ENCODE measurements around the gene MYBBP1A.

The MYBBP1A gene

GRCh38 chr17:4560837-4561256, 5.7 kb upstream of the MYBBP1A start:
- no peaks in the 10 kb centered on the region for H3K9me3 Mint-ChIP-seq
- no peaks in the 10 kb centered on the region for H3K27me3 Mint-ChIP-seq
- H3K4me3 Mint-ChIP-seq = no peak overlapping the region
- H3K27ac Mint-ChIP-seq = no peak overlapping the region
- H3K4me1 Mint-ChIP-seq = peaks cover 34% of the 10 kb centered on the region
- no peaks in the 10 kb centered on the region for H3K36me3 Mint-ChIP-seq

DNA sequence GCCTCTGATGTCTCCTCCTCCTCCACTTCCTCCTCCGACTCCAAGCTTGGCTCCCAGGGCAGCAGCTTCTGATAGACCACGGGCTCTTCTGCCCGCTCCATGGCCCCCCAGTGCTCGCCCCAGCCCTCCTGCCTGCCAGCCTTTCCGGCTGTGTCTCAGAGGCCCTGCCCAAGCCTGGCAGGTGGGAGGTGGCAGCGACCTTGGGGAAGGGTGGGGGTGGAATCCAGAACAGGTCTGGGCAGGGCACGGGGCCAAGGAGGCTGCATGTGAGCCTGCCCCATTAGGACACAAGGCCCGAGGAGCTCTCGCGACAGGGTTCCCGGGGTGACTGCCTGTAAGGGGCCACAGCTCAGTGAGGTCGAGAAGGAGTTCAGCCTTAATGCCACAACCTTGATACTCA, 5.2 kb upstream of the MYBBP1A start, which contains the start of gene GGT6:
GGT6 (minus strand) TSS at position 157 of the 400 bp plus-strand sequence; CDS start at position 101, 56 bp downstream.
- Mint-ChIP-seq H3K9me3 (no peaks in the 10 kb centered on the region), H3K4me1 (peaks cover 34% of the 10 kb centered on the region), H3K27ac (no peak within 1 kb of the TSS), H3K36me3 (no peaks in the 10 kb centered on the region), H3K27me3 (no peaks in the 10 kb centered on the region), H3K4me3 (no peak within 1 kb of the TSS)

DNA sequence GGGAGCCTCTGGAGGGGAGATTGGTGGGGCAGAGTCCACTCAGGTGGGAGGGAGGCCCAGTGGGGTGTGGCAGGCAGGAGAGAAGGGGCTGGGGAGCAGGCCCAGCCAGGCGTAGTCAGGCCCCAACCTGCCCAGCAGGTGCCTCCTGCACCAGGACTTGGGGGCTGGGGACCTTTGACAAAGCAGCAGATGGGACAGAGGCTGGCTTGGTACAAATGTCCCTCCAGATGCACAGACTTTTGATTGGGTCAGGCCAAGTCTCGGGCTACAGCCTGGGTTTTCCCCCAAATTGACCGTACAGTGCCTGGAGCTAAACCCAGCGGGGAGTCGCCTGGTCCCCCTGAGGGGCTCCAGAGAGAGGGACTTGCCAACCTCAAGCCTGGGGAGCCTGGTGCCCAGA, 4.8 kb upstream of the MYBBP1A start:
- H3K36me3 Mint-ChIP-seq = no peaks in the 10 kb centered on the region
- H3K27ac Mint-ChIP-seq = no peak overlapping the region
- no peak overlapping the region for H3K4me3 Mint-ChIP-seq
- H3K27me3 Mint-ChIP-seq = no peaks in the 10 kb centered on the region
- peaks cover 33% of the 10 kb centered on the region for H3K4me1 Mint-ChIP-seq
- H3K9me3 Mint-ChIP-seq = no peaks in the 10 kb centered on the region

GRCh38 chr17:4559139-4559791, 4.1 kb upstream of the MYBBP1A start:
- no peaks in the 10 kb centered on the region for H3K27me3 Mint-ChIP-seq
- H3K27ac Mint-ChIP-seq = no peak overlapping the region
- peaks cover 37% of the 10 kb centered on the region for H3K4me1 Mint-ChIP-seq
- H3K9me3 Mint-ChIP-seq = no peaks in the 10 kb centered on the region
- peaks cover 5% of the 10 kb centered on the region for H3K36me3 Mint-ChIP-seq
- no peak overlapping the region for H3K4me3 Mint-ChIP-seq

- no peaks in the 10 kb centered on the region for H3K9me3 Mint-ChIP-seq
- H3K4me3 Mint-ChIP-seq = no peak overlapping the region
- H3K27ac Mint-ChIP-seq = no peak overlapping the region
- H3K36me3 Mint-ChIP-seq = peaks cover 9% of the 10 kb centered on the region
- no peaks in the 10 kb centered on the region for H3K27me3 Mint-ChIP-seq
- peaks cover 40% of the 10 kb centered on the region for H3K4me1 Mint-ChIP-seq
These were observed 3.3 kb upstream of the MYBBP1A start for GRCh38 chr17:4558347-4558971.

DNA sequence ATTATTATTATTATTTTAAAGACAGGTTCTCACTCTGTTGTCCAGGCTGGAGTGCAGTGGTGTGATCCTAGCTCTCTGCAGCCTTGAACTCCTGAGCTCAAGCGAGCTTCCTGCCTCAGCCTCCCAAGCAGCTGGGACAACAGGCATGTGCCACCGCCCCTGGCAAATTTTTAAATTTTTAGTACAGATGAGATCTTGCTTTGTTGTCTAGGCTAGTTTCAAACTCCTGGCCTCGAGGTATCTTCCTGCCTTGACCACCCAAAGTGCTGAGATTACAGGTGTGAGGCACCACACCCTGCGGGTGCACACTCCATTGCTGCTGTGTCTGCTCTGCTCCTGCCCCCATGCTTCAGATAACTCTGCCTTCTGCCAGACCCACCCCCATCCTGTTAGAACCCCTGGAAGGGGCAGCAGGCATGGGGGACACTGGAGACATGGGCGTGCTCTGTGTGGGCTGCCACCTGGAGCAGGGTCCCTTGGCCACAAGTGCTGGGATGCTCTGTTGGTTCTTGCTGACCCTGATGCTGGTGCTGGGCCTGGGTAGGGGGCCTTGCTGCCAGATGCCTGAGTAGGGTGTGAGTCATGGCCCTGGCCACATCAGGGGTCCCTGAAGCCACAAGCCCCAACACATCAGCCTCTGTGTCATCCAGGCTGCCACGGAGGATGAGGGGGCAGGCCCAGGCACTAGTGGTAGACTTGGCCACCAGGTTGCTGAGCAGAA, 2.6 kb upstream of the MYBBP1A start:
- Mint-ChIP-seq H3K27me3 (no peaks in the 10 kb centered on the region), H3K4me1 (peaks cover 33% of the 10 kb centered on the region), H3K36me3 (peaks cover 9% of the 10 kb centered on the region), H3K4me3 (no peak overlapping the region), H3K27ac (no peak overlapping the region), H3K9me3 (no peaks in the 10 kb centered on the region)

- Mint-ChIP-seq H3K27ac (no peak overlapping the region), H3K4me3 (no peak overlapping the region), H3K4me1 (peaks cover 25% of the 10 kb centered on the region), H3K36me3 (peaks cover 9% of the 10 kb centered on the region), H3K9me3 (no peaks in the 10 kb centered on the region), H3K27me3 (no peaks in the 10 kb centered on the region)
These were observed 1.8 kb upstream of the MYBBP1A start for GRCh38 chr17:4556996-4557395.

- peaks cover 22% of the 10 kb centered on the region for H3K4me1 Mint-ChIP-seq
- no peaks in the 10 kb centered on the region for H3K9me3 Mint-ChIP-seq
- no peaks in the 10 kb centered on the region for H3K27me3 Mint-ChIP-seq
- H3K27ac Mint-ChIP-seq = peak overlapping the region; percentile 94
- peak overlapping the region; percentile 96 for H3K4me3 Mint-ChIP-seq
- peaks cover 9% of the 10 kb centered on the region for H3K36me3 Mint-ChIP-seq
These were observed 932 bp upstream of the MYBBP1A start for GRCh38 chr17:4555873-4556759.

DNA sequence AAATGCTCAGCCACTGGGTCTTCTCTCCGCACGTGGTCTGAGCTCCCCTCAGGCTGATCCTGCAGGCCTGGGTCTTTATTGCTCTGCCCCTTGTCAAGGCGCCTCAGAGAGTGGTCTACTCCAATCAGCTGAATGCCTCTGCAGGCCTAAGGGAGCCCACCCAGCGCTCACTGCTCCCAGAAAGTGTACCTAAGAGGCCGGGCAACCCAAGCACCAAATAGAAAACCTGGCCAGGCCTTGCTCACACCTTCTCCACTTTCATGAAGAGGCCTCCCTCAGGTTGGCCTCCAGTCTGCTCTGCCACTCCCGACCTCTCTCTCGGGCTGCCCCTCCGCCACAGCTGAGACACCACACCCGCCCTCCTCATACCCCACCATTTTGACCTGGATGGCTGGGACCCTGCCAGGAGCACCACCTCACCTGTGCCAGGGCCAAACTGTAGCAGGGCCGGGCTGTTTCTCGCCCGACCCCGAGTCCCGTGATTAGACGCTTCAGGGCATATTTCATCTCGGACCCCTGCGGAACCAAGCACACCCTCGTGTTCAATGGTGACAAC, 665 bp downstream of the MYBBP1A start:
- Mint-ChIP-seq H3K9me3 (no peaks in the 10 kb centered on the region), H3K4me1 (peaks cover 22% of the 10 kb centered on the region), H3K4me3 (peak overlapping the region; percentile 96), H3K27me3 (no peaks in the 10 kb centered on the region), H3K27ac (peak overlapping the region; percentile 94), H3K36me3 (peaks cover 9% of the 10 kb centered on the region)

DNA sequence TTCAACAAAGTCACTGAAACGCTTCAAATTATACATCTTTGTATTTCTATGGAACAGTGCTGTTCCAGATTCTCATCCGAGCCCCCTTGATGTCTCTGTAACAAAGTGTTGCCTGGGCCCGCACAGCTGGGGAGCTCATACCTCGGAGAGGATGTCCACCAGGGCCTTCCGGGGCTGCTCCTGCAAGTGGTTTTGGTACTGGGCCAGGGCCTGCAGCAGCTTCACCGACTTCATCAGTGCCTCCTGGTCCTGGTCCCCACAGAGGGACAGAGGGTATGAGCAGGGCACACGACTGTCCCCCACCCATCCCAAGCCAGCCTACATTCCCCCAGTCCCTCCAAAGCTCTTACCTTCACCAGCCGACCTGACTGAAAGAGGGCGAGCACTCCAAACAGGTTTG, 1.5 kb downstream of the MYBBP1A start:
- Mint-ChIP-seq H3K27me3 (no peaks in the 10 kb centered on the region), H3K36me3 (peaks cover 9% of the 10 kb centered on the region), H3K9me3 (no peaks in the 10 kb centered on the region), H3K27ac (no peak overlapping the region), H3K4me3 (peak overlapping the region; percentile 96), H3K4me1 (peaks cover 22% of the 10 kb centered on the region)

DNA sequence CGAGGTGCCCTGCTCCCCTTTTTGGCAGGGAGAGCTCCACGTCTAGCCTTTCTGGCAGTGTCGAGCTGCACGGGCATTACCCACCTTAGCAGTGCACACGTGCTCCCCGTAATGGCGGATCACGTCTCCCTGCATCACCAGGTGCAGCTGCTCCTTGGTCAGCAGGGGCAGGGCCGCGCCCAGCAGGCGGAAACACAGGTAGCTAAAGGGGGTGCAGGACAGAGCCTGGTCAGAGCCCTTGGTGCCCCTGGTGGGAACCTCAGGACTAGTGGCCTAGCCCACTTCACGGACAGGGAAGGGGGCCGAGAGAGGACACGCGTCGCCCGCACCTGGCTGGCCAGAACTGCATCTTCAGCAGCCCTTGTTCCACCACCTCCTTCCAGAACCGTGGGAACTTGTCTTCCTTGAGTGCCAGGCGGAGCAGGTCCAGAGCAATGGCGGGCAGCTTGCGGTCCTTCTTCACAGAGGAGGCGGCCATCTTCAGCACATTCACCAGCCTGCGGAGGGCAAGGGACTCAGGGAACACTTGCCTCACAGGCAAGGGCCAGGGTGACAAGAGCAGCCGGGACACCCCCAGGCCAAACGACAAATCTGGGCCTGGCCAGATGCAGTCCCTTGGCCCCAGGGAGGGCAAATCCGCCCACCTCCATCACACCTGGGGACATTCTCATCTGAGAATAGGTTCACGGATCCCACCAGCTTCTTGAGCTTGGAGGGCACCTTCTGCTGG, 3.2 kb downstream of the MYBBP1A start:
- H3K27me3 Mint-ChIP-seq = no peaks in the 10 kb centered on the region
- H3K4me3 Mint-ChIP-seq = peak overlapping the region; percentile 19
- peaks cover 9% of the 10 kb centered on the region for H3K36me3 Mint-ChIP-seq
- H3K9me3 Mint-ChIP-seq = no peaks in the 10 kb centered on the region
- H3K4me1 Mint-ChIP-seq = peaks cover 22% of the 10 kb centered on the region
- no peak overlapping the region for H3K27ac Mint-ChIP-seq

DNA sequence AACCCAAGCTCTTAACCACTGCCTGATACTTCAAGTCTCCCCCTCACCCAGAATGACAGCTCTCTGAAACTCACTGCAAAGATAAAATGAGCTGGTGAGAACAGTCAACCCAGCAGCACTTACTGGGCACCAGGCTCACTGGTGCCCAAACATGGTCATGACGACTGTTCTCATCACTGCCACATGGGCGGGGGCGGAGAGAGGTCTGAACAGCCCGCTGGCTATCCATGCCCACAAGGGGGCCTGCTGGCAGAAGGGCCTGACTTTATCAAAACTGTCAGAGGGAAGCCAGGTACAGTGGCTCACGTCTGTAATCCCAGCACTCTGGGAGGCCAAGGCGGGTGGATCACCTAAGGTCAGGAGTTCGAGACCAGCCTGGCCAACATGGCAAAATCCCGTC, 4.0 kb downstream of the MYBBP1A start:
- peaks cover 9% of the 10 kb centered on the region for H3K36me3 Mint-ChIP-seq
- H3K27me3 Mint-ChIP-seq = no peaks in the 10 kb centered on the region
- H3K4me3 Mint-ChIP-seq = no peak overlapping the region
- no peaks in the 10 kb centered on the region for H3K9me3 Mint-ChIP-seq
- peaks cover 19% of the 10 kb centered on the region for H3K4me1 Mint-ChIP-seq
- H3K27ac Mint-ChIP-seq = no peak overlapping the region

GRCh38 chr17:4550534-4551039, 4.6 kb downstream of the MYBBP1A start:
- H3K27ac Mint-ChIP-seq = no peak overlapping the region
- H3K4me3 Mint-ChIP-seq = no peak overlapping the region
- no peaks in the 10 kb centered on the region for H3K9me3 Mint-ChIP-seq
- peaks cover 14% of the 10 kb centered on the region for H3K4me1 Mint-ChIP-seq
- no peaks in the 10 kb centered on the region for H3K27me3 Mint-ChIP-seq
- peaks cover 9% of the 10 kb centered on the region for H3K36me3 Mint-ChIP-seq

- H3K4me1 Mint-ChIP-seq = peaks cover 11% of the 10 kb centered on the region
- no peak overlapping the region for H3K4me3 Mint-ChIP-seq
- H3K36me3 Mint-ChIP-seq = peaks cover 9% of the 10 kb centered on the region
- no peak overlapping the region for H3K27ac Mint-ChIP-seq
- H3K9me3 Mint-ChIP-seq = no peaks in the 10 kb centered on the region
- H3K27me3 Mint-ChIP-seq = no peaks in the 10 kb centered on the region
These were observed 5.2 kb downstream of the MYBBP1A start for GRCh38 chr17:4549781-4550533.
